ENCODE measurements around the gene MED15.

Gene MED15

GRCh38 chr22:20554824-20555223 is 47.4 kb downstream of the MED15 start:
- no peak for DNase-seq

DNA sequence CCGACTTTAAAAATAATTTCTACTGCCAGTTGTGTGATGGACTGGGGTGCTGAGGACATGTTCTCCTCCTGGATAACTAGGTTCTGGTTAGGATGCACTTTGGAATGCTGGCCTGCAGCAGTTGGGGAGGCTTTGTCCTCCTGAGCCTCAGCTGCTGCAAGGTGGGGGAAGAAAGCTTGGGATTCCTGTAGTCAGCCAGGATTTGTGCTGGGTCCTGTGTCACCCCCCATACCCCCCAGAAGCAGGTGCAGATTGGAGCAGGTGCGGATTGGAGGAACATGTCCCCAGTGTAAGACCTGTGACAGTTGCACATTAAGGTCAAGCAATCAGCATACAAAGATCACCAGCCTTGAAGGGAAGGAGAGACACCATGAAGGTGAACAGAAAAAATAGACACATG is 51.1 kb downstream of the MED15 start:
- DNase-seq = no peak

- no peak for DNase-seq
Measured at GRCh38 chr22:20559174-20559760, 51.9 kb downstream of the MED15 start.

GRCh38 chr22:20560716-20561115 is 53.3 kb downstream of the MED15 start:
- DNase-seq = no peak

DNA sequence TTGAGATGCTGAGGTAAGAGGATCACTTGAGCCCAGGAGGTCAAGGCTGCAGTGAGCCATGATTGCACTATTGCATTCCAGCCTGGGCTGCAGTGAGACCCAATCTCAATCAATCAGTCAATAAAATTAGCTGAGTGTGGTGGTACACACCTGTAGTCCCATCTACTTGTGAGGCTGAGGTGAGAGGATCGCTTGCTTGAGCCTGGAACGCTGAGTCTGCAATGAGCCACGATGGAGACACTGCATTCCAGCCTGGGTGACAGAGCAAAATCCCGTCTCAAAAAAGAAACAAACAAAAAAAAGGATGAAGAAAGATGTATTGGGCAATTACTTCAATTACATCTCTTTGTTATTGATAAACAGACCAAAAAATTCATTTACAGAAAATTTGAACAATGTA is 54.5 kb downstream of the MED15 start:
- no peak for DNase-seq

DNA sequence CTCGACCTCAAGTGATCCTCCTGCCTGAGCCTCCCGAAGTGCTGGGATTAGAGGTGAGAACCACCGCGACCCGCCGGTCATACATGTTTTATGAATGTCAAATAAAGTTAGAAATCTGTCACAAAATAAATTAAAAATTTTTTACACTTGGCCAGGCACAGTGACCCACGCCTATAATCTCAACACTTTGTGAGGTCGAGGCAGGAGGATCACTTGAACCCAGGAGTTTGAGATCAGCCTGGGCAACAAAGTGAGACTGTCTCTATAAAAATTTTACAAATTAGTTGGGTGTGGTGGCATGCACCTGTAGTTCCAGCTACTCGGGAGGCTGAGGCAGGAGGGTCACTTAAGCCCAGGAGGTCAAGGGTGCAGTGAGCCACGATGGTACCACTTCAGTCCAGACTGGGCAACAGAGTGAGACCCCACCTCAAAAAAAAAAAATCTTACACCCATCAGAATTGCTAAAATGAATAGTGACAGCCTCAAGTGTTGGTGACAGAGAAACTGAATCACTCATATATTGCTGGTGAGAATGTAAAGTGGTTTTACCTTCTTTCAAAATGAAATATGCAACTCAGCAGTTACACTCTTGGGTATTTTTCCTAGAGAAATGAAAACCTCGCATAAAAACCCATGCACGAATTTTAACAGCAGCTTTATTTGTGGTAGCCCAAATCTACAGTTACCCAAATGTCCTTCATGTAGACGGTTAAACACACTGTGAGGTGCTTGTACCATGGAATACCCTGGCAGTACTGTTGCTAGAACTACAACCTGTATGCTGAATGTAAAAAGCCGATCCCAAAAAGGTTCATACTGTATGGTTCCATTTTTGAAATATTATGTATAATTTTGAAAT is 55.4 kb downstream of the MED15 start:
- DNase-seq = no peak

GRCh38 chr22:20563466-20563906 is 56.1 kb downstream of the MED15 start:
- DNase-seq = no peak

DNA sequence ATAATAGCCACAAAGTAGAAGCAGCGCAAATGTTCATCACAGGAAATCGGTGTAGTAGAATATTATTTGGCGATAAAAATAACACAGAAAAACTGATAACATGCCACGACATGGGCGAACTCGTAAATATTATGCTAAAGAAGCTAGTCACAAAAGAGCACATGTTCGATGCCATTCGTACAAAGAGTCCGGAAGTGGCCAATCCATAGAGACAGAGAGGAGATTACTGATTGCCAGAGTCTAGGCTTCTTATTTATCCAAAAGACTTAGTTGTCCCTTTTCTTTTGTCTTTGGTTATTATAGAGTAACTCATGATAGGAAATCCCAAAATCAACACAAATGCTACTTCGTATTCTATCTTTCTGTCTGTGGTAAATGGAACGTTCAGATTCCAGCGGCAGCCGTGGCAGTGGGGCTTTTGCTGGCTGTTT is 56.5 kb downstream of the MED15 start:
- DNase-seq = no peak

DNA sequence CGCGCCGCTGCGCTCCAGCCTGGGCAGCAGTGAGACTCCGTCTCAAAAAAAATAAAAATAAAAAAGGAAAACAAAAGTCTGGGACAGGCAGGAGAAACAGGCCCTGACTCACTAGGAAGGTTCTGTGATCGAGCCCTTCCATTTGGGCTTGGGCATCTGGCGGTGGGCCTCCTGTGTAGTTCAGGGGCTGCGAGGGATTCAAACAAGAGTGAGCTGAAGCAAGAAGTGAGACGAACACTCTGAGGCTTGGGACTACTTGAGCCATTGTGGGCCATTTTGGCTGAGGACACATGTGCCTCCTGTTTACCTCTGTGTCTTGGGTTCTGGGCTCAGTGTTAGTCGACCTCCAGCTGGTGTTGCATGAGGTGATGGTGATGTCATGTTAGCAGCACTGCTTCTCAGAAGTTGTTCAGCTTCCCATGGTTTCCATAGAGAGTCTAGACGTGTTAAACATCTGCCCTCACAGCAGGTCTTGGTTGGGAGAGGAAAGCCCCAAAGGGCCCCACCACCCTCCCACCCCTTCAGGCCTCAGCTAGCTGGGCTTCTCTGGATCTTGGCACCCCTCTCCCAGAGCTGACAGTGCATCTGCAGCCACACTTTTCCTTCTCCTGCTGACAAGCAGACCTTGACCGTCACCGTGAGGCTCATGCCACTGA is 57.8 kb downstream of the MED15 start:
- DNase-seq = no peak

GRCh38 chr22:20565761-20566160 is 58.4 kb downstream of the MED15 start:
- DNase-seq = no peak

GRCh38 chr22:20566420-20567260 is 59.2 kb downstream of the MED15 start:
- DNase-seq = peak; percentile 81

DNA sequence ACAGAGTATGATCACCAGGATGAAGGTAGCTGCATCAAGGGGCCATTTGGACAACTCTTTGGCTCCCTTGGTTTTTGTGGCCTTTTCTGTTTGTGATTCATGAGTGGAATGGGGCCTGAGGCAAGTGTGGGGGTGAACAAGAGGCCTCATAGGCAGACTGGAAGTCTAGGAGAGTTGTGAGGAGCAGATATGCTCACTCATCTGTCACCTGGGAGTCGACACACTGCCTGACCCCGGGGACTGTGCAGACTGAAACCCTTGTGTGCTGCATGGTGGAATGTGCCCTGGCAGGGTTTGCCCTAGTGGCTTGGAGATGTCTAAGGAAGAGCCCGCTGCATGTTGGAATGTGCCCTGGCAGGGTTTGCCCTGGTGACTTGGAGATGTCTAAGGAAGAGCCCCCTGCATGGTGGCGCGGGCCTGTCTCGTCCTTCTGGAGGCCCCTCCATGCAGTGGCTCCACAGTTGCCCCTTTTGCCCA is 60.0 kb downstream of the MED15 start:
- no peak for DNase-seq

DNA sequence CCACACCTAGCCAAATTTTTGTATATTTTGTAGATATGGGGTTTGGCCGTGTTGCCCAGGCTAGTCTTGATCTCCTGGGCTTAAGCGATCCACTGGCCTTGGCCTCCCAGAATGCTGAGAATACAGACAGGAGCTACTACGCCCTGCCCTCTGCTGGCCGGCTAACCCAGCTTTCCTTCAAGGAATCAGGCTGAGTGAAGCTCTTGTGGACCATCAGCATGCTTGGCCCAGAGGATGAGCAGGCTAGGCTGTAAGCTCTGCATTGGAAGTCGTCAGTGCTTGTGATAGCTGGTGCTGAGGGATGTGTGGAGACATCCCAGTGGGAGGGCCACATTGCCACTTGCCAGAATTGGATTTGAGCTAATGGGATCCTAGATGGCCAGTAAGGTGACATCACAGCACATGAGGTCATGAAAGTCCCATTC is 60.6 kb downstream of the MED15 start:
- DNase-seq = no peak

GRCh38 chr22:20568502-20569058 is 61.2 kb downstream of the MED15 start:
- DNase-seq = no peak

GRCh38 chr22:20569059-20570058 is 61.9 kb downstream of the MED15 start:
- DNase-seq = peak; percentile 86

- no peak for DNase-seq
Measured at GRCh38 chr22:20571078-20571503, 63.7 kb downstream of the MED15 start.

DNA sequence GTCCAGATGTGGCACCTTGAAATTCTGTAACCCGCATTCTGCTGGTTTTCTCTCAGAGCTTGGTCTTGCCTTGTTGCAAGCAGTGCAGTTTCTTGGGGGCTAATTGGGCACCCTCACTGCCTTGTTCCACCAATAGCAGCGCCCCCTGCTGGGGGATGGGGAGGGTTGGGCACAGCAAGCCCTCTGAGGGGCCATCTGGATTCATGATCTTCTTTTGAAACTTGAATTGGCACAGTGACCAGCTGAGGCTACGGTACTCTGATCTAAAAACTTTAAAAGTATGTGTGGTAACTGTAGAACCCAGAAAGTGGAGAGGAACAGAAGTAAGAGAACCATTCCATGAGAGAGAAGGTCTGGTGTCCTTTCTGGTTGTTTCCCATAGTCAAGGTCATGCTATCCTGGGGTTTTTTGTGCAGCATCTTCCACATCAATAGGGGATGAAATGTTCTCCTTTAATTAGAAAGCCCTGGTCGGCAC is 64.2 kb downstream of the MED15 start:
- peak; percentile 75 for DNase-seq

- DNase-seq = no peak
Measured at GRCh38 chr22:20572132-20572802, 64.9 kb downstream of the MED15 start.

- DNase-seq = no peak
Measured at GRCh38 chr22:20573176-20573832, 65.9 kb downstream of the MED15 start.

All from activated T-cell treated with anti-CD3 and anti-CD28 coated beads, Interleukin-2, amount 50 U/mL, for 1 hour (primary cell).